Measurements from ENCODE around the gene METTL24.

Gene METTL24

DNA sequence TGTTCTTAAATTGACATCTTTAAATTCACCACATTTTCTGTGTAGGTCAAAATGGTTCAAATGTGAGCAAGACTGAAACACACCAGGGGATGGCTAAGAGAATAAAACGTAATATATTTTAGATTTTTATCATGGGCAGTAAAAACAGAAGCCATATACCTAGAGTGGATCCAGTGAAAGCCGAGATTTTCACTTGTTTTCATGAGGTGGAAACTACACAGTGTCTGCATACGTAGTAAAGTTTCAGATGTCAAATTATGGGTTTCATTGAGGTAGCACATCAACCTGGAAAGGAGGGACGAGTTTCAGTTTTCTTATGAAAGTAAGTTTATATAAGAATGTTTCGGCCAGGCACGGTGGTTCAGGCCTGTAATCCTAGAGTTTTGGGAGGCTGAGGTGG is 25.9 kb downstream of the METTL24 start:
- Histone ChIP-seq H3F3A (ENCODE audit: low read depth) (no peaks in the 10 kb centered on the region), H4K20me1 (ENCODE audit: insufficient read depth, low read length, poor library complexity, severe bottlenecking) (no peaks in the 10 kb centered on the region), H3K27me3 (ENCODE audit: insufficient read depth, low read length, poor library complexity, severe bottlenecking) (no peaks in the 10 kb centered on the region), H3K9ac (ENCODE audit: low read depth, low read length, poor library complexity, severe bottlenecking) (peak overlapping the region; percentile 9), H3K4me2 (ENCODE audit: low read depth, low read length, poor library complexity, severe bottlenecking) (peak overlapping the region; percentile 41), H3K4me3 (ENCODE audit: low read length, poor library complexity, severe bottlenecking) (no peak overlapping the region), H3K9me3 (ENCODE audit: insufficient read depth, low read depth, low read length) (no peaks in the 10 kb centered on the region), H3K79me2 (ENCODE audit: insufficient read depth, low read length) (no peaks in the 10 kb centered on the region), H3K4me1 (ENCODE audit: insufficient read depth, low read length, poor library complexity, severe bottlenecking) (peaks cover 51% of the 10 kb centered on the region), H3K9me2 (replicated peaks; ENCODE audit: low read depth, low read length) (no peaks in the 10 kb centered on the region), H2AFZ (ENCODE audit: low read length) (no peak overlapping the region), H3K36me3 (ENCODE audit: insufficient read depth, low read length) (no peaks in the 10 kb centered on the region)
- TF ChIP-seq CTCF (conservative IDR thresholded peaks at IDR 0.05; ENCODE audit: low read length) = no peak
- no peak for TF ChIP-seq EZH2phosphoT487 (IDR thresholded peaks at IDR 0.05; ENCODE audit: borderline replicate concordance)

DNA sequence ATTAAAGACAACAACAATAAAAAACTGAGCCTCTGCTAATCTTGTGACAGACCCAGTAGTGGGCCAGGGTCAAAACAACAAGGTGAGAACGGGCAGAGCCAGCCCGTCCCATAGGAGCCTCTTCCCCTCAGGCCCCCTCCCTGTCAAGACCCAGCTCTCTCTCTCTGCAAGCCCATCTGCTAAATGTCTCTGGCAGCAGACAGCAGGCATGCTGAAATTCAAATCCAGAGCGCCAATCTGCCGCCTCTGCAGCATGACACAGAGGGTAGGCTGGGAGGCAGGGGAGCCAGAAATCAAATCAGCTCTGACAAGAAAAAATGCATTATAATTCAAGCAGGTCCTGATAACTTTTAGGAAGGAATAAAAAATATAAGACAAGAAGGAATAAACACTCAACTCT is 26.3 kb downstream of the METTL24 start:
- H3K79me2 ChIP-seq (ENCODE audit: insufficient read depth, low read length) = no peaks in the 10 kb centered on the region
- TF ChIP-seq EZH2phosphoT487 (IDR thresholded peaks at IDR 0.05; ENCODE audit: borderline replicate concordance) (no peak), CTCF (conservative IDR thresholded peaks at IDR 0.05; ENCODE audit: low read length) (no peak)
- H3K4me3 ChIP-seq (ENCODE audit: low read length, poor library complexity, severe bottlenecking) = no peak overlapping the region
- no peaks in the 10 kb centered on the region for H3K27me3 ChIP-seq (ENCODE audit: insufficient read depth, low read length, poor library complexity, severe bottlenecking)
- no peaks in the 10 kb centered on the region for H3K9me2 ChIP-seq (replicated peaks; ENCODE audit: low read depth, low read length)
- H4K20me1 ChIP-seq (ENCODE audit: insufficient read depth, low read length, poor library complexity, severe bottlenecking) = no peaks in the 10 kb centered on the region
- H2AFZ ChIP-seq (ENCODE audit: low read length) = no peak overlapping the region
- no peaks in the 10 kb centered on the region for H3K9me3 ChIP-seq (ENCODE audit: insufficient read depth, low read depth, low read length)
- no peaks in the 10 kb centered on the region for H3F3A ChIP-seq (ENCODE audit: low read depth)
- H3K4me2 ChIP-seq (ENCODE audit: low read depth, low read length, poor library complexity, severe bottlenecking) = peak overlapping the region; percentile 22
- H3K9ac ChIP-seq (ENCODE audit: low read depth, low read length, poor library complexity, severe bottlenecking) = peak overlapping the region; percentile 9
- peaks cover 51% of the 10 kb centered on the region for H3K4me1 ChIP-seq (ENCODE audit: insufficient read depth, low read length, poor library complexity, severe bottlenecking)
- H3K36me3 ChIP-seq (ENCODE audit: insufficient read depth, low read length) = no peaks in the 10 kb centered on the region

DNA sequence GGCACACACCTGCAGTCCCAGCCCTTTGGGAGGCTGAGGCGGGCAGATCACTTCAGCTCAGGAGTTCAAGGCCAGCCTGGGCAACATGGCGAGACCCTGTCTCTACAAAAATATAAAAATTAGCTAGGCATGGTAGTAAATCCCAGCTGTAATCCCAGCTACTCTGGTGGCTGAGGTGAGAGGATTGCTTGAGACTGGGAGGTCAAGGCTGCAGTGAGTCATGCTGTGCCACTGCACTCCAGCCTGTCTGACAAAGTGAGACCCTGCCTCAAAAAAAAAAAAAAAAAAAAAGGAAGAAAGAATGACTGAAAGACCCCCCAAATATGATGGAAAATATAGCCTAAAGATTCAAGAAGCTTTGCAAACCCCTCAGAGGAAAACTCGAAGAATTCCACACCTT is 26.8 kb downstream of the METTL24 start:
- Histone ChIP-seq H2AFZ (ENCODE audit: low read length) (no peak overlapping the region), H3K79me2 (ENCODE audit: insufficient read depth, low read length) (no peaks in the 10 kb centered on the region), H3K4me1 (ENCODE audit: insufficient read depth, low read length, poor library complexity, severe bottlenecking) (peaks cover 51% of the 10 kb centered on the region), H3K36me3 (ENCODE audit: insufficient read depth, low read length) (no peaks in the 10 kb centered on the region), H3K27me3 (ENCODE audit: insufficient read depth, low read length, poor library complexity, severe bottlenecking) (no peaks in the 10 kb centered on the region), H3K9me2 (replicated peaks; ENCODE audit: low read depth, low read length) (no peaks in the 10 kb centered on the region), H3K9ac (ENCODE audit: low read depth, low read length, poor library complexity, severe bottlenecking) (peak overlapping the region; percentile 9), H3K9me3 (ENCODE audit: insufficient read depth, low read depth, low read length) (no peaks in the 10 kb centered on the region), H3K4me3 (ENCODE audit: low read length, poor library complexity, severe bottlenecking) (no peak overlapping the region), H3K4me2 (ENCODE audit: low read depth, low read length, poor library complexity, severe bottlenecking) (no peak overlapping the region), H3F3A (ENCODE audit: low read depth) (no peaks in the 10 kb centered on the region), H4K20me1 (ENCODE audit: insufficient read depth, low read length, poor library complexity, severe bottlenecking) (no peaks in the 10 kb centered on the region)
- TF ChIP-seq CTCF (conservative IDR thresholded peaks at IDR 0.05; ENCODE audit: low read length) (no peak), EZH2phosphoT487 (IDR thresholded peaks at IDR 0.05; ENCODE audit: borderline replicate concordance) (no peak)
